DND-41 (cell line): ENCODE results near the gene KAT2A.

Source experiments
- ATAC-seq: fragments of 200-7000 bp; cut with Tn5 transposase; 3 replicates; pipeline ENCODE4 v1.9.1; 2021; ENCODE audit warnings: low read depth; ENCODE audit not compliant: insufficient read depth
- DNase-seq: peaks from one replicate; pipeline ENCODE4 v3.0.0-alpha.2; 2020
- H2AFZ ChIP-seq: 2 replicates; pipeline ENCODE4 v1.6.0; 2012; ENCODE audit warnings: low read depth, low read length
- H3K27ac ChIP-seq: 2 replicates; pipeline ENCODE4 v1.5.1; 2012; ENCODE audit warnings: low read length, inconsistent platforms
- H3K27me3 ChIP-seq: fragments of 200-600 bp; sonication (generic); 2 replicates; pipeline ENCODE4 v1.6.0; 2012; ENCODE audit warnings: low read length, mild to moderate bottlenecking, inconsistent platforms; ENCODE audit not compliant: insufficient read depth, poor library complexity
- H3K36me3 ChIP-seq: 2 replicates; pipeline ENCODE4 v1.5.1; 2012; ENCODE audit warnings: low read length, inconsistent platforms; ENCODE audit not compliant: insufficient read depth
- H3K4me1 ChIP-seq: 2 replicates; pipeline ENCODE4 v1.5.1; 2012; ENCODE audit warnings: mild to moderate bottlenecking, low read length; ENCODE audit not compliant: insufficient read depth
- H3K4me2 ChIP-seq: 2 replicates; pipeline ENCODE4 v1.6.0; 2012; ENCODE audit warnings: mild to moderate bottlenecking, moderate library complexity, low read length, inconsistent platforms; ENCODE audit not compliant: insufficient read depth
- H3K4me3 ChIP-seq, 2 experiments: fragments of 200-600 bp in 1 of 2; shearing (Covaris generic) in 1 of 2; 2 replicates each; pipeline ENCODE4 v1.5.1; 2012 to 2016; ENCODE audit warnings: inconsistent platforms in 2 of 2, low read length in 2 of 2, mild to moderate bottlenecking in 2 of 2, low read depth in 1 of 2, moderate library complexity in 1 of 2
- H3K79me2 ChIP-seq: 2 replicates; pipeline ENCODE4 v1.6.0; 2012; ENCODE audit warnings: low read length, inconsistent platforms; ENCODE audit not compliant: insufficient read depth
- H3K9ac ChIP-seq: 2 replicates; pipeline ENCODE4 v1.6.0; 2012; ENCODE audit warnings: low read depth, mild to moderate bottlenecking, inconsistent platforms, low read length, moderate library complexity
- H3K9me3 ChIP-seq: 2 replicates; pipeline ENCODE4 v1.5.1; 2012; ENCODE audit warnings: low read length, moderate library complexity, mild to moderate bottlenecking, inconsistent platforms; ENCODE audit not compliant: insufficient read depth, severe bottlenecking
- H4K20me1 ChIP-seq: 2 replicates; pipeline ENCODE4 v1.6.0; 2012; ENCODE audit warnings: low read length; ENCODE audit not compliant: insufficient read depth
- EZH2 ChIP-seq: IDR thresholded peaks from 3 replicates; pipeline ENCODE4 v1.6.1; 2012; ENCODE audit warnings: borderline replicate concordance, low read depth, mild to moderate bottlenecking, moderate library complexity, low read length, inconsistent platforms; ENCODE audit not compliant: severe bottlenecking
- TF ChIP-seq, protein P1 (sequence below): IDR thresholded peaks from 2 replicates; pipeline ENCODE4 v1.5.1; 2012; ENCODE audit warnings: borderline replicate concordance, low read length, moderate library complexity, mild to moderate bottlenecking; ENCODE audit not compliant: poor library complexity, severe bottlenecking; ENCODE audit errors: extremely low read depth

The KAT2A gene

DNA sequence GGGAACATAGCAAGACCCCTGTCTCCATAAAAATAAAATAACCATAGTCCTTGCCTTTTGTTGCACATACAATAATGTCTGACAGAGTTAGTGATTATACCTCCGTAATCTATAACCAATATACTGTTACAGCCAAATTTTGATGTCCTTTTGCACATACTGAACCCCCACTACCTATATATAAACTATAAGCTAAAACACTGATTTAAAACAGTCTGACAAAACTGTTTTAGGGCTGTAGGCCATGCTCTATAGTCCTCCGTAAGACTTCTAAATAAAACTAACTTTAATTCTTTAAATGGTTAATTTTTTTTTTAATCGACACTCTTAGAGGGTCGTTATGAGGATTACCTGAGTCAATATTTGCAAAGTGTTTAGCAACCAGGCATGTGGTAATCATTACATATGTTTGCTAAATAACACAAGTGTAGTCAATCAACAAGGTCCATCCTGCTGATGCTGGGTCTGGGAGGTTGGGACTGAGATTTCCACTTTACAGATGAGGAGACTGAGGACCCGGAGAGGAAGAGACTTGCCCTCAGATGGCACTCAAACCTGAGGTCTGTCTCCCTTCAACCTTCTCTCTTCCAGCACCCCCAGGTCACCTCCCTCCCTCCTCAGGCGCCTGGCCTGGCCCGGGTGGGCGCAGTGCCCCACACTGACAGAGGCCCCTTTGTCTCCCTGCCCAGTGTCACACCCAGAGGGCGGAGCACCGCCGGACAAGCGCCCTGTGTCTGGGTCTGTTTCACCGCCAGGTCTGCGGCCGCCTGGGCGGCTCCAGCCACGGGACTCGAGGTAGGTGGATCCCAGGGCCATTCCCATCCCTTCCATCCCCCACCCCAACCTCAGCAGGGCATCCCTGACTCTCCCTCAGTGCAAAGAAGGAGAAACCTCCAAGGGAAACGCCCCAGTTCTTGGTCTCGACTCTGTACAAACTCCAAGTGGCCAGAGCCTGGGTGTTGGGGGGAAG lies 33.1 kb downstream of the KAT2A start:
- TF ChIP-seq EZH2: no peak
- TF ChIP-seq, protein P1, sequence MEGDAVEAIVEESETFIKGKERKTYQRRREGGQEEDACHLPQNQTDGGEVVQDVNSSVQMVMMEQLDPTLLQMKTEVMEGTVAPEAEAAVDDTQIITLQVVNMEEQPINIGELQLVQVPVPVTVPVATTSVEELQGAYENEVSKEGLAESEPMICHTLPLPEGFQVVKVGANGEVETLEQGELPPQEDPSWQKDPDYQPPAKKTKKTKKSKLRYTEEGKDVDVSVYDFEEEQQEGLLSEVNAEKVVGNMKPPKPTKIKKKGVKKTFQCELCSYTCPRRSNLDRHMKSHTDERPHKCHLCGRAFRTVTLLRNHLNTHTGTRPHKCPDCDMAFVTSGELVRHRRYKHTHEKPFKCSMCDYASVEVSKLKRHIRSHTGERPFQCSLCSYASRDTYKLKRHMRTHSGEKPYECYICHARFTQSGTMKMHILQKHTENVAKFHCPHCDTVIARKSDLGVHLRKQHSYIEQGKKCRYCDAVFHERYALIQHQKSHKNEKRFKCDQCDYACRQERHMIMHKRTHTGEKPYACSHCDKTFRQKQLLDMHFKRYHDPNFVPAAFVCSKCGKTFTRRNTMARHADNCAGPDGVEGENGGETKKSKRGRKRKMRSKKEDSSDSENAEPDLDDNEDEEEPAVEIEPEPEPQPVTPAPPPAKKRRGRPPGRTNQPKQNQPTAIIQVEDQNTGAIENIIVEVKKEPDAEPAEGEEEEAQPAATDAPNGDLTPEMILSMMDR: no peak
- H3K9ac ChIP-seq: no peak overlapping the region
- ATAC-seq: no peak

DNA sequence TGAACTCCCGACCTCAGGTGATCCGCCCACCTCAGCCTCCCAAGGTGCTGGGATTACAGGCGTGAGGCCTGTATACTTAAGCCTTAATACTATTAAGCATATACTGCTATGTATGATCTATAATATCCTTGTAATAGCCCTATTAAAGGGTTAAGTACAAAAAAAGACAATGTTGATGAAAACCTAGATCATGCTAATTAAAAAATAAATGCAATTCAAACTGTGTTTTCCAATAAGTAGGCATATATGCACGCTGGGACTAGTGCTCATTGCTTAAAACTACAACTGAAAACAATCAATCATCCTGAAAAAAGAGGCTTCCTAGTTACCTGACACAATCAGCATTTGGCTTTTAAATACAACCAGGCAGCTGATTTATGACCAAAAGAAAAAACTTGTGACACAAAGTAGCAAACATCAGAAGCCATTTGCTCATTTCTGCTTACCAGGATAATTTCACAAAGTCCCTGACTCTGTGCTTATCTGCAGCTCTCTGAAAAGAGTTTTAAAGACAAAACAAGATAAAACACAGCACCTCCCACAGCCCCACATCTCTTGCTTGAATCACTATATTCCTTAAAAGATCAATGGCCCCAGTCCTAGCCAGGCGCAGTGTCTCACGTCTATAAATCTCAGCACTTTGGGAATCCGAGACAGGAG lies 34.0 kb downstream of the KAT2A start:
- no peak overlapping the region for H3K4me2 ChIP-seq
- no peaks in the 10 kb centered on the region for H3K4me1 ChIP-seq
- no peak overlapping the region for H3K9ac ChIP-seq
- TF ChIP-seq EZH2: no peak
- TF ChIP-seq, protein P1: no peak
- no peaks in the 10 kb centered on the region for H3K36me3 ChIP-seq
- no peaks in the 10 kb centered on the region for H3K27me3 ChIP-seq
- no peak for ATAC-seq
- no peak overlapping the region for H2AFZ ChIP-seq
- H3K9me3 ChIP-seq: no peaks in the 10 kb centered on the region
- no peaks in the 10 kb centered on the region for H3K79me2 ChIP-seq
- H3K4me3 ChIP-seq: no peak overlapping the region
- no peak for DNase-seq
- H3K27ac ChIP-seq: no peak overlapping the region
- H4K20me1 ChIP-seq: no peaks in the 10 kb centered on the region

More for the DNA sequence above, 33.1 kb downstream of the KAT2A start:
- H3K4me2 ChIP-seq: no peak overlapping the region
- H3K4me1 ChIP-seq: no peaks in the 10 kb centered on the region
- no peak overlapping the region for H3K27ac ChIP-seq
- no peaks in the 10 kb centered on the region for H4K20me1 ChIP-seq
- no peak overlapping the region for H2AFZ ChIP-seq
- H3K36me3 ChIP-seq: no peaks in the 10 kb centered on the region
- H3K9me3 ChIP-seq: no peaks in the 10 kb centered on the region
- DNase-seq: no peak
- H3K4me3 ChIP-seq: no peak overlapping the region
- no peaks in the 10 kb centered on the region for H3K27me3 ChIP-seq
- no peaks in the 10 kb centered on the region for H3K79me2 ChIP-seq

DNA sequence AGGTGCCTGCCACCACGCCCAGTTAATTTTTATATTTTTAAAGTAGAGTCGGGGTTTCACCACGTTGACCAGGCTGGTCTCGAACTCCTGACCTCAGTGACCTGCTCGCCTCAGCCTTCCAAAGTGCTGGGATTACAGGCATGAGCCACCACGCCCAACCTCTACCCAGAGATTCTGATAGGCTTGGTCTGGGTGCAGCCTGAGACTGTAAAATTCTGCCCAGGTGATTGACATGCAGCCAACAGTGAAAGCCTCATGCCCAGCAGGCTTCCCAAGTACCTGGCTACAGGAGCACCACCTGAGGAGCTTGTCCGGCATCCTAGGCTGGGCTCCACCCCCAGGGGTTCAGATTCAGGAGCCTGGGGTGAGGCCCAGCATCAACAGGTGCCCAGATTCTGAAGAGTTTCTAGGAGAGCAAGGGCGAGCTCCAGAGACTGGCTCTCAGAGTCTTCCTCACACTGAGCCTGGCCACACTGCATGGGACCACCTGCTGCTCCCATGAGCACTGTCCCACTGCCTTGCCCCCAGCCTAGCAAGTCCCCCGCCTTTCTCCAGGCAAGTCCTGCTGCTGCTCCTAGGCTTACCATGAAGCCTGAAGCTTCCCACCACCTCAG lies 39.5 kb downstream of the KAT2A start:
- H3K9me3 ChIP-seq: no peaks in the 10 kb centered on the region
- H3K4me3 ChIP-seq: no peak overlapping the region
- no peak overlapping the region for H3K27ac ChIP-seq
- no peaks in the 10 kb centered on the region for H4K20me1 ChIP-seq
- H2AFZ ChIP-seq: no peak overlapping the region
- DNase-seq (no peak), ATAC-seq (no peak)
- no peak overlapping the region for H3K4me2 ChIP-seq
- H3K9ac ChIP-seq: no peak overlapping the region
- TF ChIP-seq, protein P1: no peak
- TF ChIP-seq EZH2: no peak
- no peaks in the 10 kb centered on the region for H3K4me1 ChIP-seq
- H3K27me3 ChIP-seq: no peaks in the 10 kb centered on the region
- no peaks in the 10 kb centered on the region for H3K79me2 ChIP-seq
- no peaks in the 10 kb centered on the region for H3K36me3 ChIP-seq
